ENCODE data around the gene GOLGA6A. TPM values are rescaled to one million over a fixed set of nuclear protein-coding genes. Genes with fewer than 3 reads are reported as not detected.

Gene GOLGA6A
- total RNA-seq, 1 donor from 2014 or later = not detected

DNA sequence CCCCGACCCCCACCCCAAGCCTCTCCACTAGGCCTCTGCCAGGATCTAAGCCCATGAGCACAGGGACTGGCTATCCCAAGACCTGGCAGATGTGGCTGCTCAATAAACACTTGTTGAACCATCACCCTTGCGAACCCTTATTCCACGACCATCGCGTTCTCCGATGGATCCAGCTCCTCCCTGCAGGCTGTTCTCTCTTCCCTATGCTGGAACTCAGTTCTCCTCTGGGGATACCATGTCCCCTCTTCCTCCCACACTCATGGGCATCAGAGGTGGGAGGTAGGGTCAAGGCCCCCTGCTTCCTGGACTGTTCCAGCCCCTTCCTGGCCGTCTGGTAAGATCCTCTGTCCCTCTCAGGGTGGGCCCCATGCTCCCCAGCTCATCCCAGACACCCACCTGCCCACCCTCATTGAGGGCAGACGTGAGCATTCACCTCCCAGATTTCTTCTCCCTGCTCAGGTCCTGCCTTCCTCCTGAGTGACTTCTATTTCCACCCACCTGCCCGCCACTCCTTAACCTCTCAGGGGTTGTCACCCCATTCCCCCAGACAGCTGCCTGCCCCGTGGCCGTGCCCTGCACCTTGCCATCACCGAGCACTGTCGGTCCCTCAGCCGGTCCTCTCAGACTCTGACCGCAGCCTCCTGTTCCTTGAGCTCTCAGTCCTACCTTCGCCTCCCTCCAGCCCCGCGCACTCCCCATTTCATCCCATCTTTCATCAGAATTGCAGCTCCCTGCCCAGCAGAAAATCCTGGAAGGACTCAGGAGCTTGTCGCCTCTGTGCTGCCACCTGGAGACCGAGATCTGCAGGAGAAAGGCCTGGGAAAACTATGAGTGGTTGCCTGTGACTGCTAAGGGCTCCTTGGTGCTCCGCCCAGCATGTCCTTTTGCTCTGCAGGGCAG, 45.8 kb downstream of the GOLGA6A start:
- DNase-seq = peak; percentile 15

GRCh38 chr15:74035121-74036017, 47.0 kb downstream of the GOLGA6A start:
- no peak for DNase-seq

DNA sequence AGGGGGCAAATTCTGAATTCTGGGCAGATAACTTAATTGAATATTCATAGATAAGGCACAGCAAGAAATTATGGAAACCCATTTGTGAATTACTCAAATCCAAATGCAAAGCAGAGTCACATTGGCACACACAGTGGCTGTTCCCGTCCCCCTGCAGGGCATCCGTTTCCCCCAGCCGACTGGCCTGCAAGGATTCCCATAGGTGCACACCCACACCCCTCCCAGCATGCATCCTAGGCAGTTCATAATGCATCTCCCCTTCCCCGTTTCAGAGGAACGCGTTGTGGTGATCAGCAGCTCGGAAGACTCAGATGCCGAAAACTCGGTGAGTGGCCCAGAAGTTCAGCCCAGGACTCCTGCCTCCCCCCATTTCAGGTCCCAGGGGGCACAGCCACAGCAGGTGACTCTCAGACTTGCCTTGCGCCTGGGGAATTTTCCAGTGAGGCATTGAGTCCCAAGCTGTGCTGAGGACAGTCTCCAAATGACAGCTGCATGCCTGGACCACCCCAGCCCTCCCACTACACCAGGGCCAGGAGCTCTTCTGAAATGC, 48.1 kb downstream of the GOLGA6A start:
- no peak for DNase-seq

- DNase-seq = no peak
Observed at GRCh38 chr15:74032606-74033561, 49.5 kb downstream of the GOLGA6A start.

GRCh38 chr15:74032046-74032445, 50.3 kb downstream of the GOLGA6A start:
- no peak for DNase-seq

DNA sequence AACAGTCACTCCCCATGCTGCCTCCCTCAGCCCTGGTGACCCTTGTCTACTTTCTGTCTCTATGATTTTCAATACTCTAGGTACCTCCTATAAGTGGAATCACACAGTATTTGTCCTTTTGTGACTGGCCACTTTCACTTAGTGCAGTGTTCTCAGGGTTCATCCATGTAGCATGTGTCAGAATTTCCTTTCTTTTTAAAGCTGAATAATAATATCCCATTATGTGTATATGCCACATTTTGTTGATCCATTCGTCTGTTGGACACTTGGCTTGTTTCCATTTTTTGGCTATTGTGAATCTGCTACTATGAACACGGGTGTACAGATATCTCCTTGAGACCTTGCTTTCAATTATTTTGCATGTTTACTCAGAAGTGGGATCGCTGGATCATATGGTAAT, 53.7 kb downstream of the GOLGA6A start:
- DNase-seq = no peak

DNA sequence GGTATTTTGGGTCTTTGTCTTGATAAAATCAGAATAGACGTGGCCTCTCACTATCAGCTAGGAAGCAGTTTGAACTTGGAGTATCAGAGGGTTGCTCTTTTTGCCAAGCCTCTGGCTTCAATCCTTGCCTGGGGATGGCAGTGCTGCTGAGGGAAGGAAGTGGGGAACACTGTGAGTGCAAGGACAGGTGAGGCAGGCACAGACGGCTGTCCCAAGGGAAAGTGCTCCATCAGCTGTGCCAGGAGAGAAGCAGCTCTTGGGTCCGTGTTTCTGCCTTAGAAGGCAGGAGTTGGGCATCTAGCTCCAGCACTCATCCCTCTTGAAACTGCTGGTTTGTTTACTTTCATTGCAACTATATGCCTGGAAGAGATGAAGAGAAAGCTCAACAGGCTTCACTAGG, 54.7 kb downstream of the GOLGA6A start:
- DNase-seq = no peak

GRCh38 chr15:74025436-74025835, 56.9 kb downstream of the GOLGA6A start:
- DNase-seq = no peak

GRCh38 chr15:74024687-74025086, 57.7 kb downstream of the GOLGA6A start:
- DNase-seq = no peak

- no peak for DNase-seq
Observed at GRCh38 chr15:74022706-74023470, 59.5 kb downstream of the GOLGA6A start.

Small RNA genes within 50 kb of the gene (small RNA-seq; reads per million reads assigned to genes)
- gene RN7SL429P = not detected

Other genes starting within 250 kb of the GOLGA6A start
- gene TBC1D21, start 209.0 kb downstream of the GOLGA6A start, total RNA-seq = not detected
- 3.4 TPM for gene LOXL1, start 156.1 kb downstream of the GOLGA6A start, total RNA-seq
- 23.4 TPM for gene STOML1, start 90.3 kb downstream of the GOLGA6A start, total RNA-seq
- 6.4 TPM for gene PML, start 87.8 kb downstream of the GOLGA6A start, total RNA-seq
- gene ISLR2, start 48.0 kb upstream of the GOLGA6A start, total RNA-seq = 168 TPM
- 8.9 TPM for gene ISLR, start 91.2 kb upstream of the GOLGA6A start, total RNA-seq
- 2.3 TPM for gene STRA6, start 120.2 kb upstream of the GOLGA6A start, total RNA-seq
- gene CCDC33, start 153.8 kb upstream of the GOLGA6A start, total RNA-seq = not detected

All from occipital lobe (tissue), 3 donors.